Fibroblast of skin of back (primary cell): ENCODE measurements around the gene CSPG4.

Experiments
- DNase-seq: peaks from one replicate; pipeline ENCODE4 v3.0.0-alpha.2; 2013

Gene CSPG4

DNA sequence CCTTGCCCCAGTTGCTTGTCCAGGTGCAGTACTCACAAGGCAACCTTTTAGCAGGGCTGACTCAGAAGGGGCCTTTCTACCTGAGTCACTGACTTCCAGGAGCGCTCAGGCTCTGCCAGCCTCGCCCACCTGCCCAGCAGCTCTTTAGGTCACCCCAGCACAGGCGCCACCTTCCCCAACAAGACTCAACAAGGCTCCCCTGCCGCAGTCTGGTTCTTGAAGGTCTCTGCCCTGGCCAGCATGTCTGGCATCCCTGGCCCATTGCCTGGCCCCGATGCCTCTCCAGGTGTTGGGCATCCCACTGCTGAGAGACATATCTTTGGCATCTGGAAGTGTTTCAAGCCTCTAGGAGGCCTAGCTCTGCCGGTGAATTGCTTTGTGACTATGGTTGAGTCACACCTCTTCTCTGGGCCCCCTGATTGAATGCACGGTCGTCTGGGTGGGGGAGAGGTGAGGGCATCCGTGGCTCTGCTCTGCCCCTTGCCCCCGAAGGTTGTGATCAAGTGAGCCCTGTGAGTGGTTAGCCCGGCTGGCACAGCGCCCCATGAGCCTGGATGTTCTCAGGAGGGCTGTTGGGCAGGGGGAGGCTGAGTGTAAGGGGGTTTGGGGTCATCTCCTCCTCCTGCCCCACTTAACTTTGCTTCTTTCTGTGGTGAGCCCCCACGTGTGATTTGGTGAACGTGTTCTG, 43.3 kb downstream of the CSPG4 start:
- peak; percentile 45 for DNase-seq

DNA sequence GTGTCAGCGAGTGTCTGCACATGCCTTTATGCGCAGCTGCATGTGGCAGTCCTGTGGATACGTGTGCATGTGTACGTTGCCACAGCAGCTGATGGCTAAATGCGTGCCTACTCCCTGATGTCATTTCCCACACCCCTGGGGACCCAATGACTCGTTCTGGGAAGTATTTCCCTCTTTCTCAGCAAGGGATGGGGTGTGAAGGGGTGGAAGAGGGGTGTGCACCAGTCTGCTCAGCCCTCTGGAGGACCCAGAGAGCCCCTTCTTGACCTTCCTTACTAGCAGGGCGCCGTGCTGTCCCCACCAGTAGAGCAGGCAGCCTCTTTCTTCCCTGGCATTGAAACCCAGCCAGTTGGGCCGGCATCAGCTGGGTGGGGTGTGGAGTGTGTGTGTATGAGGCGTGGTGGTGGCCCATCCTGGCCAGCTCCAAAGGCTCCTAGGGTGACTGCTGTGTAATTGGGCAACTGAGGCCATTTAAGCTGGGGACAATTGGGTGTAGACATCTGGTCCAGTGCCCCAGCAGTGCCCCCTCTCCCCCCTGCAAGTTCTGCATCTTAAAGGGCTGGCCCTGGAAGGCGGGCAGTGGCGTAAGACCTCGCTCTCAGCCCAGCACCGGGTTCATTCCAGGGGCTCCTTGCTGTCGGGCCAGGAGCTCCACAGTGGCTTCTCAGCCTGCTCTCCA, 45.7 kb downstream of the CSPG4 start:
- DNase-seq: peak; percentile 100

DNA sequence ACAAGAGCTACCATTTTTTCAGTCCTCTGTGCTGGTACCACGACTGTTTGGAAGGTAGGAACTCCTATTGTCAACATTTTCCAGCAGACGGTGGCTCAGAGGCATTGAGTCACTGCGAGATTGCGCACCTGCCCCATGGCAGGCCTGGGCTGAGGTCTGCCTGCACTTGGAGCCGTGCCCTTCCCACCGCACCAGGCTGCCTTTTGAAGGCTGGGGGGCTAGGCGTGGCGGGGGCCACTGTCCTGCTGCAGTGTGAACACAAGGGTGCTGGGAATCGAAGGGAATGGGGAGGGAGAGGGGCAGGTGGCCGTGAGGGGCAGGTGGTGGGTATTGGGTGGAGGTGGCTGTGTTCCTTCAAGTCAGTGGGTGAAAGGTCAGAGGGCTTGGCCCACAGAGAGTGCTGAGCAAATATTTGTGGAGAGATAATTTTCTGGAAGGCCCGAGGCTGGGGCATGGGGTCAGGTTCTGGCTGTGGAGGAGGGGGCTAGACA, 48.7 kb downstream of the CSPG4 start:
- DNase-seq: no peak

DNA sequence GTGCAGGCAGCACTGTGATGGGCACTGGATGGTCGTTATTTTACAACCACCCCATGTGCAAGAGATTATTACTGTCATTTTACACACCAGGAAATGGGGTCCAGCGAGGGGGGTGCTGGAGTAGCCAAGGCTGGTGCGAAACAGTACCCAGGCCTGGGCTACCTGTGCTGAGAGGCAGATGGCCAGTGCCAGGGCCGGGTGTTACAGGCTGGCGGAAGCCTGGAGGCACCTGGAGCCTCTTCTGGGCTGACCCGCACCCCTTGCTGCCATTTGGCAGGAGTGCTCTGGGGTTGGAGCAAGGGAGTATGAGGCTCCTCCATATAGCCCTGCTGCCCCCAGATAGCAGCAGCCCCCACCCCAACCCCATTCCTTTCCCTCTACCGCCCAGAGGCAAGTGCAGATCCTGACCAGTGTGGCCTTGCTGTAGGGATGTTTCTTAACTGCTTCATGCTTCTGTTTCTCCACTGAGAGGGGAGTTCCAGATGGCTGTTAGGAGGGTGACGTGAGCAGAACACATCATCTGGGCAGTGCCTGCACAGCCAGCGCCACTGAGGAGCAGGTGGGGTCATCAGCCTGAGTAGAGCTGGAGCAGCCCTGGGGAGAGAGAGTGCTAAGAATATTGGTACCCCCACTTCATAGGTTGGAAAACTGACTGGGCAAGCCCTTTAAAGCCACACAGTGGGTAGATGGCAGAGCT, 49.7 kb downstream of the CSPG4 start:
- DNase-seq: no peak

DNA sequence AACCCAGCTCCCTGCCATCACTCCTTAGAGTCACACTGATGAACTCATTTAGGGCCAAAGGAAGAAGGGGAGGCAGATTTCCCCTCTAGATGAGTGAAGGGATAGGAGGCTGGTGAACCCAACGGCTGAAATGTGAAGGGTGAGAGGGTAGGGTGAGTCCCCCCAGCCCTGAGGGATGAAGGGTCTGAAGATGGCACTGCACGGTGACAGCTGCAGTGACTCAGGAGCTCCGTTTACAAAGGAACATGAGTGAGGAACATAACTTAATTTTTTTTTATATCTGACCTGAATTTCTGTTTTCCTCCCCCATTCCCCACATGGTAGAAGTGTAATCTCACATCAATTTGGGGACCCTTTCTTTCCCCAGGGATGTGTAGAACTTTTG, 50.9 kb downstream of the CSPG4 start:
- DNase-seq: no peak

DNA sequence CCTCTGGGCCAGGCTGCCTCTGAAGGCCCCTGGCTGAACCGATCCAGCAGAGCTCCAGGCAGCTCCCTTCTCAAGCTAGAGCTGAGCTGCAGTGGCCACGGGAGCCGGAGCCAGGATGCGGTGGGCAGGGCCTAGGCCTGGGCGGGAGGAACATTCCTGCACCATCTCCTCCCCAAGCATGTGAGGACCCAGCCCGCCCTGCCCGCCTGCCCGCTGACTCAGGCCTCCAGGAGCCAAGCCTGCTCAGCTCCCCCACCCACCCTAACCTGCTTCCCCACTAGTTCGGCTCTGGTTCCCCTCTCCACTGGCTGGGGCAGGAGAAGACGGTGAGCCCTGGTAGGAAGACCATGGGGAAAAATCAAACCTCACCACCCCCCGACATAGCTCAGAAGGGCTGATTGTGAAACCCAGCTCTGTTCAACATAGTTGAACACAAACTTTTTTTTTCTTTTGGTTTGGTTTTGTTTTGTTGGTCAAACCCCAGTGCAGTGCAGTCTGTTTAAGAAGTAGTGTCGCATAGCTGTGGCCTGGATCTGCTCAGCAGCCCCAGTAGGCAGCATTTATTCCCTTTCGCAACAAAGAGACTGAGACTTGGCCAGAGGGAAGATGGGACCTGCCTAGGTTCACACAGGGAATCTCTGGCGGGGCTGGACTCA, 51.4 kb downstream of the CSPG4 start:
- DNase-seq: peak; percentile 96

DNA sequence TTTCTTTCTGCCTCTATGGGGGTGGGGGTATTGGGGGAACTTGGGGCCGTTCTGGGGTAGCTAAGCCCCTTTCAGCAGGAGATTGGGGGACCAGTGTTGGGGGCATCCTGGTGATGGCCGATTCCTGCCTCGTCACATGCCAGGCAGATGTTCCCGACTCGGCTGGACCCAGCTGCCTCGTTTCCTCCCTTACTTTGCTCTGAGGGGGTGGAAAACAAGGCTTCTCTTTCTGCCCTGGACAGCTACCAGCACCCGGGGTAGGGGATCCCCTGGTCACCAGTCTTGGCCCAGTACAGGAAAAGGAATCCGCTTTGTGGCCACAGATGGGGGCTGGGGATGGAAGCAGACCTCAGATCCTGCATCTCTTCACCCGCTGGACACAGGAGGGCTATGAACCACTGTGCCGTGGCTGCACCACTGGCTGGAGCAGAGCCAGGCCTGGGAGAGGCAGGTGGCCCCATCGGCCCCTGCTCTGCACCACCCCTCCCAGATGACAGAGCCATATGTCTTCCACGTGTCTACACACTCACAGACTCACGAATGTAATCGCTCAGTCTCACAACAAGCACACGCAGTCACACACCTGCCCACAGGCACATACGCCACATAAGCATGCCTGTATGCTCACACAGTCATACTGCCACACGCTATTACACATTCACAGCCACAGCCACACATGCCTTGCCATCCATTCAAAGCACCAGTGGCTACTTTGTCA, 52.6 kb downstream of the CSPG4 start:
- DNase-seq: no peak

DNA sequence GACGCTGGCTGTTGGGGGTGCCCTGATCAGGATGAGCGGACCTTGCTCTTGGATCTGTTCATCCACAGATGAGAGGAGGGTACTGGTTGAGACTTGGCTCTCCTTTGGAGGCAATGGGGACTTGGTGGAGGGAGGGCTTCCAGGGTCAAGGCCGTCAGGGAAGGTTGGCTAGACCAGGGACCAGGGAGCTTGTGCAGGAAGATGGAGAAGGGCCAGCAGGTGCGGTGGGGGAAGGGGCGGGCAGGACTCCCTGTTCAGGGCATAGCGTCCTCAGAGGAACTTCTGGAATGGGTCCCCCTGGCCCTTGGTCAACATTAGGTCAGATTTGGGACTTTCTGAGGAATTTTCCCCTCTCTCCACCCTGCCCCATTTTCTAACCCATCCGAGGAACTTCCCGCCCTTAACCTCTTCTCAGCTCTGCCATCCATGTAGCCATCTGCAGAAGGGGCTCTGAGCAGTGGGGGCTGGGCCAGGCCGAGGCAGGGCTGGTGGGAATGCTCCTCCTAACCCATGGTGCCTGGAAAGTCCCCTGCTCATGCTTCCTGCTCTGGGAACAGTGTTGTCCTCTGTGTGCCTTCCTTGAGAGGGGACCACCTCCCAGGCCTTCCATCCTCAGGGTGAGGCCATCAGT, 53.4 kb downstream of the CSPG4 start:
- DNase-seq: no peak

DNA sequence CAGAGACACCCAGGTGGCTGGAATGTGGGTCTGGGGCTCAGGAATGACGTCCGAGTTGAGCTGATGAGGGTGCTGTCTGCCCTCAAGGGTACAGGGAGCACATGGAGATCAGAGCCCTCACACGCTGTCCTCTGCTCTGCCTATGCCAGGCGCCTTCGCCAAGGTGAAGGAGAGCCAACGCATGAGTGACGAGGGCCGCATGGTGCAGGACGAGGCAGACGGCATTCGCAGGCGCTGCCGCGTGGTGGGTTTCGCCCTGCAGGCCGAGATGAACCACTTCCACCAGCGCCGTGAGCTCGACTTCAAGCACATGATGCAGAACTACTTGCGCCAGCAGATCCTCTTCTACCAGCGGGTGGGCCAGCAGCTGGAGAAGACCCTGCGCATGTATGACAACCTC, 55.8 kb downstream of the CSPG4 start:
- no peak for DNase-seq

DNA sequence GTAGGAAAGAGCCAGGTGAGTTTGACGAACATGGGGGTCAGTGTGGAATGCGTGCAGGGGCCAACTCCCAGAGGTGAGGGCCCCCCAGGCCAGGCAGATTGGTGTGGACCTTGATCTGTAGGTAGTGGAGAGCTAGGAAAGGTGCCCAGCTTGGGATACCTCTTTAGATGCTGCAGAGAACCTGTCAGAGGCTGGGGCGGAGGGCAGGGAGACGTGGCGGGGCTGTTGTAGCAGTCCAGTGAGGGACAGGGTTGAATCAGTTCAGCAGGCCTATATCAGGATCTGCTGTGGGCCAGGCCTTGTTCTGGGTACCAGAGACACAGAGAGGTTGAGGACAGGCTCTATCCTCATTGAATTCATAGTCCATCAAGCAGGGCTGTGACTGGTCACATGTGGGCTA, 56.3 kb downstream of the CSPG4 start:
- DNase-seq: no peak

DNA sequence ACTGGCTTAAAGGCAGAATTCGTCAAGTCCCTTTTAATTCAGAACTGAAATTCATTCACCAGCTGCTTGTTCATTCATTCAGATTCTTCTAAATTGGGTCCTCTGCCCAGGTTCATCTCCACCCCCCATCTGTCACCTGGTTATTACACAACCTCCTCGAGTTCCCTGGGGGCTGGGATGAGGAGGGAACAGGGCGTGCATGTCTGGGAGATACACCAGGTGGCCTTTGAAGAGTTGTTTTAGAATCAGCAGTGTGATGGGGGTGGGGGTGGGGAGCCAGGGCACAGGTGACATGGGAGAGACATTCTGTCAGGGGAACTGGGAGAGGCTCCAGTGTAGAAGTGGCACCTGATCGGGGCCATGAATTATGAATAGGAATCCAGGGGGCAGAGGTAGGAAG, 56.7 kb downstream of the CSPG4 start:
- no peak for DNase-seq

DNA sequence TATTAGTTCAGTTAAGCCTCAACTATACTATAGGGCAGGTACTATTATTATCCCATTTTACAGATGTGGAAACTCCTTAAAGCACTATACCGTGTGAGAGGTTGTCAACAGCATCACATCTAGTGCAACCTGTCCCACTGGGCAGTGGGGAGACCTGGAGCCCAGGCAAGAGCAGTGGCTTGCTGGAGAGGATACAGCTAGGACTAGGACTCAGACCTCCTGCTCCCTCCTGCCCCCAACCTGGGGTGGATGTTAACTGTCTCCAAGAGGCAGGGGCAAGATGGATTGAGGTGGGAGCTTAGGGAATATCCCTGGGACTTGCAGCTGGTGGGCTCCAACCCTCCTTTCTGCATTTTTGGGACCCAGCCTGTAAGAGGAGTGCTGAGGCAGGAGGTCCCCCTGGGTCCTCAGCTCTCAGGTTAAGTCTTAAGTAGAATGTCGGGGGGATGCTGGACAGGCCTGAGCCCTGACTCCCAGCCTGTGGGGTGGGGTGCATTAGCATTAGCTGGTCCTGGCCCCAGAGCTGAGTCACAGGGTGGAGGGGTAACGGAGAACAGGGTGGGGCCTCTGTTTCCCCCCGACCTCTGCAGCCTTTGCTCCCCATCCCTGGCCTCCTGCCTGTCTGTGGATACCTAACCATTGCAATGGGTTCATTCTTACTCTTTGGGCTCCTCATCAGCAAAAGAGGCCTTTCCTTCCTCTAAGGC, 58.3 kb downstream of the CSPG4 start:
- DNase-seq: no peak

DNA sequence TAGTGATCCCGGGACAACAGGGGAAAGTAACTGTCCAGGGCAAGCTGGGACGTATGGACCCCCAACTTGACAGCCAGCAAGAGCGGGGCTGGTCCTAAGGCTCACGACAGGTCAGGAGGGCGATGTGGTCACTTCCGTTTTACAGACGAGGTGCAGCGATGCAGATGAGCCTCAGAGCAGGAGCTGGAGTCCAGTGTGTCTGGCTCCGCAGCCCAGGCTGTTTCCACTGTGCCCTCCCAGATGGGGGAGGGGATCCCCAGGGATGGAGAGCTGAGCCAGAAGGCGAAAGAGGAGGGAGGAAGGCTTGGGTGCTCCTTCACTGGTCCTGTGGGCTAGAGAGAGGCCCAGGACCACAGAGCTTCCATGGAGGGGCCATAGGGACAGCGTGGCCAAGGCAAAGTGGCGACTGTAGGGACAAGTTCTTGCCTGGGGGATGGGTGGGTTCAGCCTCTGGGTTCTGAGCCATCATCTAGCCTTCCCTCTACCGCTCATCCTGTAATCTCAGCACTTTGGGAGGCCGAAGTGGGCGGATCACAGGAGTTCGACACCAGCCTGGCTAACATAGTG, 59.2 kb downstream of the CSPG4 start:
- DNase-seq: no peak

DNA sequence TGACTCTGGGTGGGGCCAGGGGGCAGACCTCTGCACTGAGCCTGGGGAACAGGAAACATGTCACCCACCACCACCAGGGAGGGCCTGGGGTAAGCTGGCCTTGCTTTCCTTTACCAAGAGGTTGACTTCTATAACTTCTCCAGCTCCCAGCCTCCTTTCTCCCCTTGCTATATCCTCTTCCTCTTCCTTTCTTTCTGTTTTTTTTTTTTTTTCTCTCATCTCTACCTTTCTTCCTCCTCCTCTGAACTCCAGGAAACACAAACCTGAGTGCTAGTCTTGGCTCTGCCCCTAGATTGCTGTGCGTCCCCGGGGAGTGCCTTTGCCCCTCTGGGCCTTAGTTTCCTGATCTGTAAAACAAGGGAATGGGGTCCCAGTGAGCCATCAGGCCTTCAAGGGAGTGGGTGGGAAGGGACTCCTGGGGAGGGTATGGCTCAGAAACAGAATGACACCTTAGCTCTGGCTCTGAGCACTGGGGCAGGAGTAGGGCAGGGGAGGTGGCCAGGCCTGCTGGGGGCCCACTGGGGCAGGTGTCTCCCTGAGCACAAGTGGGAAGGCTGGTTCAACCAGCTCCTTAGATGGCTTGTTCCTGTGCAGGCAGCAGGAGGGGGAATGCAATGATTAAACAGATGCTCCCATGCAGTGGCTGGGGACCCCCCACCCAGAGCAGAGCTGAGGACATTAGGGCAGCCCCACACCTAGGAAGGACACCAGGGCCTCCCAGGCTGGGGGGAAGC, 60.7 kb downstream of the CSPG4 start:
- DNase-seq: no peak

DNA sequence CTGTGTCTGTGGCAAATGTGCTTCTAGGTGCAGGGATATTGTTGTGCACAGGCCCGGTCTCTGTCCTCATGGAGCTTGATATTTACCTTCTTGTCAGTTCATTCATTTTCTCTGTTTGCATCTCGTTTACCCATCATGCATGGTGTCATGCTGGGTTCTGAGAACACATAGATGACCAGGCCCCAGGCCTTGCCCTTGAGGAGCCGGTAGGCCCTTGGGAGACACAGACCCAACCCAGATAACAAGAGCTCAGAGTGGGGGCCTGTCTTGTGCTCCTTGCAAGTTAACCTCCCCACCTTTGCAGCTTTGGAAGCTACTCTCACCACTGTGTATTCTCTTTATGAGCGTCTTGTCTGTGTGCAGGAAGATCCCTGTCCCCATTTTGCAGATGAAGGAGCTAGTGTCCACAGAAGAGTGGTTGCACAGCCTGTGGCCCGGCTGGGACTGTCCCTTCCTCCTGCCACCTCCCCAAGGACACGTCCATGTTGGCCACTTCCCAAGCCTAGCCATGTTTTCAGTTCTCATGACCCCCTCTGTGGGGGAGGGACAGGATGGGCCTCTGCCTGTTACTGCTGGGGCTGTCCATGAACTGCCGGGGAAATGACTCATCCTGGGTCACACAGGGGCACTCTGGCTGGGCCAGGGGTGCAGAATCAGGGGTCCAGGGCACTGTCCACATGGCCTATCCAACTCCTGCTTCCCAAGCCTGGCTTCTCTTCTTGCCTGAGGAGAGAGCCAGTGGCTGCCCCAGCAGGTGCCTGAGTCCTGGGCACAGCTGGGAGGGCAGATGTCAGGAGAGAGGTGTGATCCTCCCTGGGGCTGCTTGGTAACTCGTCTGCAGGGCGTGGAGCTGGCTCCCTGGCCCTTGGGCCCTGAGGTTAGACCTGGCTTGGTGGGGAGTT, 61.5 kb downstream of the CSPG4 start:
- DNase-seq: peak; percentile 54

DNA sequence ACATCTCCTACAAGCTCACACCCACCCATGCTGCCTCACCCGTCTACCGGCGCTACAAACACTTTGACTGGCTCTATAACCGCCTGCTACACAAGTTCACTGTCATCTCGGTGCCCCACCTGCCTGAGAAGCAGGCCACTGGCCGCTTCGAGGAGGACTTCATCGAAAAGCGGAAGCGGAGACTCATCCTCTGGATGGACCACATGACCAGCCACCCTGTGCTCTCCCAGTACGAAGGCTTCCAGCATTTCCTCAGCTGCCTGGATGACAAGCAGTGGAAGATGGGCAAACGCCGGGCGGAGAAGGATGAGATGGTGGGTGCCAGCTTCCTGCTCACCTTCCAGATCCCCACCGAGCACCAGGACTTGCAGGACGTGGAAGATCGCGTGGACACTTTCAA, 62.8 kb downstream of the CSPG4 start:
- DNase-seq: no peak

DNA sequence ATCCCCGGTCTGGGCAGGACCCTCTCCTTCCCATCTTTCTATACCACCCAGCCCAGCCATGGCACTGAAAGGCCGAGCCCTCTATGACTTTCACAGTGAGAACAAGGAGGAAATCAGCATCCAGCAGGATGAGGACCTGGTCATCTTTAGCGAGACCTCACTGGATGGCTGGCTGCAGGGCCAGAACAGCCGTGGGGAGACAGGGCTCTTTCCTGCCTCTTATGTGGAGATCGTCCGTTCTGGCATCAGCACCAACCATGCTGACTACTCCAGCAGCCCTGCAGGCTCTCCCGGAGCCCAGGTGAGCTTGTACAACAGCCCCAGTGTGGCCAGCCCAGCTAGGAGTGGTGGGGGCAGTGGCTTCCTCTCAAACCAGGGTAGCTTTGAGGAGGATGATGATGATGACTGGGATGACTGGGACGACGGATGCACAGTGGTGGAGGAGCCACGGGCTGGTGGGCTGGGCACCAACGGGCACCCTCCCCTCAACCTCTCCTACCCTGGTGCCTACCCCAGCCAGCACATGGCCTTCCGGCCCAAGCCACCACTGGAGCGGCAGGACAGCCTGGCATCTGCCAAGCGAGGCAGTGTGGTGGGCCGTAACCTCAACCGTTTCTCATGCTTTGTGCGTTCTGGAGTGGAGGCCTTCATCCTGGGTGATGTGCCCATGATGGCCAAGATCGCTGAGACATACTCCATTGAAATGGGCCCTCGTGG, 63.4 kb downstream of the CSPG4 start:
- DNase-seq: no peak

DNA sequence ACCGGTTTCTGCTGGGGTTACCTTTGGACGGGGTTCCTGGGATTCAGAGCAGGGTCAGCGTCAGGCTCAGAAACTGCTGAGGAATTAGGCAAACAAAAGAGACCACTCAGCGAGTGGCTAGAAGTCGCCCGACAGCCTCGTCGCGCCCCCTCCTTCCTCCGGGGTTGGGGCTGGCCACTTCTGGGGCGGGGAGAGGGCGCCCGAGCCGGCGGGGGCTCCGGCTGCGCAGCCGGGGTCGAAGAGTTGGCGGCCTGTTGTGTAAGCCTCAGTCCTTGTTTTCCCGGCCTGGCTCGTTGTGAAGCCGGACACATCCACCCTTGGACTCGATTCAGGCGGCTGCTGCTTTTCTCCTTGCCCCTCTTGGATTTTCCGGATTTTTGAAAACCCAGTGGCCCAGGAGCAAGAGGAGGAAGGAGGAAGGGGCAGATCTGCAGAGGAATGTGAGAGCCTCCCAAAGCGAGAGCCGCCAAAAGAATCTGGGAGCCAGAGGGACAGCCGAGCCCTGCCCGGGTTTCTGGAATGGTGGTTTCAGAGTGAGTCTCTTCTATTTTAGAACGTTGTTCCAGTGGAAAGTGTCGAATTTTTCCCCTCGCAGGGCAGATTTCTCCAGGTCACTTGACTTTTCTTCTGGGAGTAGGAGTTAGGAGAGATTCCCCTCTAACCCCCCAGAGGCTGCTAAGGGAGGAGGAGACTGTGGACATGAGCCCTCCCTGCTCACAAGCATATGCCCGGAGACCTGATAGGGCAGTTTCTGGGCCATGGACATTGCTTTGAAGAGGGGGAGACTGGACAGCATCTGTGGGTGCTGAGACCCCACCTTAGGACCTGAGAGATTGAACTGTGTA, 64.3 kb downstream of the CSPG4 start:
- peak; percentile 56 for DNase-seq
